ENCODE measurements around the gene GANAB. TPM values are rescaled to one million over a fixed set of nuclear protein-coding genes. Genes with fewer than 3 reads are reported as not detected.
A peak's percentile ranks its signal among the peaks of the same experiment; 100 is the strongest.

Gene GANAB
- total RNA-seq, 2 donors from 2014 or later, result 187 to 241 TPM

- DNase-seq (ENCODE audit: low spot score in 2 of 2) (no peak), ATAC-seq (no peak)
- Mint-ChIP-seq H3K36me3 (peaks cover 27 to 34% of the 10 kb centered on the region in 2 donors), H3K27ac (peak overlapping the region in 1 of 2 donors; percentile 82), H3K9me3 (no peaks in the 10 kb centered on the region)
Observed at GRCh38 chr11:62577046-62577714, 69.2 kb downstream of the GANAB start.

- Mint-ChIP-seq H3K9me3 (no peaks in the 10 kb centered on the region), H3K36me3 (peaks cover 40 to 48% of the 10 kb centered on the region in 2 donors), H3K27ac (peak overlapping the region; percentile 99 to 100)
- DNase-seq (ENCODE audit: low spot score in 2 of 2) (no peak), ATAC-seq (no peak)
Observed at GRCh38 chr11:62575837-62576236, 70.6 kb downstream of the GANAB start.

GRCh38 chr11:62575156-62575555 is 71.3 kb downstream of the GANAB start:
- no peak for ATAC-seq
- peak overlapping the region; percentile 99 to 100 for H3K27ac Mint-ChIP-seq
- H3K36me3 Mint-ChIP-seq, result peaks cover 47 to 51% of the 10 kb centered on the region in 2 donors
- no peaks in the 10 kb centered on the region for H3K9me3 Mint-ChIP-seq
- no peak for DNase-seq (ENCODE audit: low spot score in 2 of 2)

Other genes with a start within 250 kb of the GANAB start
- not detected for gene SCGB1A1, start 227.6 kb downstream of the GANAB start, total RNA-seq
- 10 to 100 TPM; 17.6 to 97.3 TPM for gene AHNAK, start 99.8 kb downstream of the GANAB start, total RNA-seq
- 1,000 to 10,000 TPM; 1,622 to 2,023 TPM for gene EEF1G, start 72.7 kb downstream of the GANAB start, total RNA-seq
- 10 to 100 TPM; 31.8 to 34.9 TPM for gene TUT1, start 55.1 kb downstream of the GANAB start, total RNA-seq
- gene MTA2, start 44.7 kb downstream of the GANAB start, total RNA-seq, result 100 to 1,000 TPM; 180 to 259 TPM
- 100 to 1,000 TPM; 104 to 141 TPM for gene EML3, start 33.8 kb downstream of the GANAB start, total RNA-seq
- gene ROM1, start 33.4 kb downstream of the GANAB start, total RNA-seq, result 1 to 10 TPM; 1.1 to 1.9 TPM
- gene B3GAT3, start 24.6 kb downstream of the GANAB start, total RNA-seq, result 10 to 100 TPM; 69.6 to 79.5 TPM
- 10 to 100 TPM; 11.8 to 32.5 TPM for gene INTS5, start 6.7 kb upstream of the GANAB start, total RNA-seq
- 100 to 1,000 TPM in 1 of 2 donors, 10 to 100 TPM in 1; 62.0 to 103 TPM for gene C11orf98, start 18.6 kb upstream of the GANAB start, total RNA-seq
- 10 to 100 TPM; 20.7 to 34.4 TPM for gene CSKMT, start 18.7 kb upstream of the GANAB start, total RNA-seq
- gene UQCC3, start 25.1 kb upstream of the GANAB start, total RNA-seq, result 1 to 10 TPM in 1 of 2 donors, under 1 TPM in 1; 0.87 to 4.7 TPM
- gene LBHD1, start 25.7 kb upstream of the GANAB start, total RNA-seq, result 10 to 100 TPM; 16.6 to 24.3 TPM
- 100 to 1,000 TPM in 1 of 2 donors, 10 to 100 TPM in 1; 97.2 to 129 TPM for gene UBXN1, start 32.5 kb upstream of the GANAB start, total RNA-seq
- gene LRRN4CL, start 42.9 kb upstream of the GANAB start, total RNA-seq, result under 1 TPM; 0.48 to 0.49 TPM
- 10 to 100 TPM; 28.8 to 42.6 TPM for gene BSCL2, start 60.8 kb upstream of the GANAB start, total RNA-seq
- not detected for gene GNG3, start 61.1 kb upstream of the GANAB start, total RNA-seq
- 10 to 100 TPM; 54.4 to 63.2 TPM for gene HNRNPUL2, start 80.8 kb upstream of the GANAB start, total RNA-seq
- 10 to 100 TPM; 55.6 to 68.9 TPM for gene TTC9C, start 81.9 kb upstream of the GANAB start, total RNA-seq
- gene ZBTB3, start 107.5 kb upstream of the GANAB start, total RNA-seq, result 10 to 100 TPM in 1 of 2 donors, 1 to 10 TPM in 1; 7.8 to 23.9 TPM
- gene POLR2G, start 115.0 kb upstream of the GANAB start, total RNA-seq, result 100 to 1,000 TPM; 116 to 172 TPM
- gene TAF6L, start 124.8 kb upstream of the GANAB start, total RNA-seq, result 10 to 100 TPM; 16.7 to 32.2 TPM
- 10 to 100 TPM; 19.5 to 20.9 TPM for gene TMEM179B, start 140.8 kb upstream of the GANAB start, total RNA-seq
- gene TMEM223, start 145.4 kb upstream of the GANAB start, total RNA-seq, result 10 to 100 TPM in 1 of 2 donors, 1 to 10 TPM in 1; 8.9 to 11.3 TPM
- gene NXF1, start 158.8 kb upstream of the GANAB start, total RNA-seq, result 100 to 1,000 TPM; 104 to 132 TPM
- 10 to 100 TPM; 23.0 to 61.3 TPM for gene STX5, start 185.4 kb upstream of the GANAB start, total RNA-seq
- under 1 TPM in 1 of 2 donors, not detected in 1; 0.70 TPM for gene TEX54, start 186.2 kb upstream of the GANAB start, total RNA-seq
- 100 to 1,000 TPM in 1 of 2 donors, 10 to 100 TPM in 1; 87.2 to 105 TPM for gene WDR74, start 193.0 kb upstream of the GANAB start, total RNA-seq
- gene SLC3A2, start 234.3 kb upstream of the GANAB start, total RNA-seq, result 100 to 1,000 TPM; 295 to 308 TPM